Hindlimb muscle (tissue), 1 donor: ENCODE measurements around the gene ZNF217. TPM values are rescaled to one million over a fixed set of nuclear protein-coding genes. Genes with fewer than 3 reads are reported as not detected.
"Not testable (repeated sequence)": the region's sequence is repeated elsewhere in the genome, so short reads cannot be mapped to it uniquely, and the experiment has no call there.

Experiments used
- DNase-seq: peaks from one replicate; pipeline ENCODE4 v3.0.0-alpha.2; 2013
- polyA plus RNA-seq: library from polyadenylated mRNA; unstranded; fragments of 120-200 nt; gene quantifications from one replicate; pipeline ENCODE4 v1.2.1, GENCODE V29; 2013; ENCODE audit not compliant: insufficient read length

The ZNF217 gene
- polyA plus RNA-seq, 1 donor, result 13.0 TPM

GRCh38 chr20:53597030-53597482 lies 3.4 kb upstream of the ZNF217 start:
- no peak for DNase-seq

GRCh38 chr20:53596189-53597001 lies 2.8 kb upstream of the ZNF217 start:
- DNase-seq, result not testable (repeated sequence)

DNA sequence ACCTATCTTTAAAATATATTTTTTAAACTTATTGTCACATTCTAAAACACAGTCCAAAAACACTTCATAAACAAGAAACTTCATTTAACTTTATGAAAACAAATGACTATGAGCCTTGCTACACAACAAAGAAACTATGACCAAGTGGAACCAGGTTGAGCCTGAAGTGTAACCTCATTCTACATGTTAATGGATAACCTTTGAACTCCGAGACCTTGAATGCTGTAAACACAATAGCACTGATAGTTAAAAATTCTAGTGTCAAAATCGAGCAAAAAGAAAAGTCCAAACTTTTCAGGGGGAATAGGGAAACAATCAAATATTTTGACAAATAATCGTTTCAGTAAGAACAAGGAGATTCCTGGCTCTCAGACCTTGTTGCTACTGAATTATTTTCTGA lies 2.1 kb upstream of the ZNF217 start:
- DNase-seq, result not testable (repeated sequence)

DNA sequence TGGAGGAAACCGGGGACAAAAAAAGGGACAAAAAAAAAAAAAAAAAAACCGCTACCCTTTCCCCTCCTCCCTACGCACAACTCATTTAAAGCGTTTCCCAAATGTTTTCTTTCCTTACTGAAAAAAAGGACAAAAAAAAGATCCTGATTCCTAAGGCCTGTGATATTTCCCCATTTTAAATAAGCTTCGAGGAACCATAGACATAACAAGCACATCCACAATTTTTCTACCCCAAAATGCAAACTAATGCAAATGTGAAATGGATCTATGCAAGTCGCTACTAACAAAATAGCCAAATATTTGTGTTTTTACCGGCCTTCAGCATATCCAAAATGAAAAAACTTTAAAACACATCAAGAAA lies 1.4 kb upstream of the ZNF217 start:
- no peak for DNase-seq

- DNase-seq, result peak; percentile 93
Measured at GRCh38 chr20:53594068-53595017, 704 bp upstream of the ZNF217 start.

DNA sequence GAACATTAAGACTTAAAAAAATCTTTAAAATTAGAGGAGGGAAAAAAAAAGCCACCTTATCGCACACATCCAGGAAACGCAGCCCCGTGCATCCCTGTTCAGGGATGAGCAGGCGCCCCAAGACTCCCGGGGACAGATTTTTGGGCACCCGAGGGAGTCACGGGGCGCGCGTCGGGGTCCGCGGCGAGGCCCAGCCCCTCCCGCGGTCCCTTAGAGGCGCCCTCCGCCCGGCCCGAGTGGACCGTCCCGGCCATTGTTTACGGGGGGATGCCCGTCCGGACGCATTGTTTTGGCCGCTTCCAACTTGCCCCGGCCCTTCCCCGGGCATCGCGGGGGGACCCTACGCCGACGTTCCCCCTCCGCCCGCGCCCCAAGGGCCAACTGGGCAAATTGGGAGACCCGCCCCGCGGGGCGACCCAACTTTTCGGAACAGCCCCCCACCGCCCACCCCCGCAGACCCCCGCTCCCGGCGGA lies 610 bp downstream of the ZNF217 start:
- DNase-seq, result no peak

DNA sequence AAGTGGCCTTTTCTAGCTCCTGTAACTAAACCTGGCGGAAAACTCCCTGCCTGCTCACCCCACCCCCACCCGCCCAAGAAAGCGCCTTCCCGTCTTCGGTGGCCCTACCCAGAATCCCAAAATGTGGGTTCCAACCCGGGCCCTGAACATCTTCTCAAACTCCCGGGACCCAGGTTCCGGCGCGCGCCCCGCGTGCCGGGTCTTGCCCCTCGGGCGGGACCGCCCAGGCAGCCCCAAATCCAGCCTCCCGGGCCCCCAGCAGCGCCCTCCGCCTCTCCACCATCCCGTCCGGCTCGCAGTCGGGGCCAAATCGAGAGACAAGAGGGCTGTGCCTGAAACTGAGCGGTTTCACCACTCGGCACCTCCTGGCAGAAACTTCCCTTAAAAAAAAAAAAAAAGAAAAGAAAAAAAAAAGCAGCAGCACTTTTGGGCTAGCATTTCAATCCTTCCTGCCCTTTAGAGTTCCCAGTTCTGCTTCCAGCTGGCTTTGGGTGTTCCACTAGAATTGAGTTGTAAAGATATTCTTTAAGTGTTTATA lies 1.1 kb downstream of the ZNF217 start:
- DNase-seq, result peak; percentile 66

GRCh38 chr20:53591941-53592441 lies 1.6 kb downstream of the ZNF217 start:
- DNase-seq, result not testable (repeated sequence)

DNA sequence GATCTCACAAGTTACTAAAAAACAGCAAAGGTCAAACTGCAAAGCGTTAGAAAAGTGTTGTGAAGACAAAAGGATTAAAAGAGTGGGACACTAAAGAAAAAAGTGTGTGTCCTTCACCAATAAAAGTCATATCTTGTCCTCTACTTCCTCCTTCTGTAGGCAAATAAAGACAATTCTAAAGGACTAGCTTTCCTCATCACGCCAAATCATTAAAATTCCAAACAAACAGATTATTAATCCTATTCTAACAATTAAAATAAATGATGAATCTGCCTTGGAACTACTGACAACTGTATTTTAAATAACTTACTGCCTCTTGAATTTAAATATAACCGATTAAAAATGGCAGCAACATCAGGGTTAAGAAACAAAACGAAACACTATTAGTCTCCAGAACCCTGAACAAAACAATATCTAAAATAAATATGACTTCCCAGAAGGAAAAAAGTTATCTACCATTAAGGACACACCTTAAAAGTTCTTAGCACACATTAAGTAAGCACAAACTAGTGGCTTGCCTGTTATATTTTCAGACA lies 2.4 kb downstream of the ZNF217 start:
- not testable (repeated sequence) for DNase-seq

DNA sequence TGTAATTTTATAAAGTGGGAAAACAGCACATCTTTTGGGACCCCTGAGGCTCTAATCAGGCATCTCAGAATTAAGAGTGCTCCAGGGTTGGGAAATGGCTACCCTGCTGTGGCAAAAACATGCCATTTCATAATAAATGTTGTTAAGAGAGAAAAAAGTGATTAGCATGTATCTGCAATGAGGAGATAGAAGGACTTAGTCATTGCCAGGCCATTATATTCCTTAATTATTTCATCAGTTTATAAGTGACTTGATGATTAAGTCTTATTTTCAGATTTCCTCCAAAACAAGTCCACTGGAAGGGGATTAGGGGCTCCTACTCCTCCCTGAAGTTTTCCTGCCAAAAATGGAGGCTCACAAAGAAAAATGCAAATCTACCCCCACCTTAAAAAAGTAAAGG lies 3.0 kb downstream of the ZNF217 start:
- not testable (repeated sequence) for DNase-seq

DNA sequence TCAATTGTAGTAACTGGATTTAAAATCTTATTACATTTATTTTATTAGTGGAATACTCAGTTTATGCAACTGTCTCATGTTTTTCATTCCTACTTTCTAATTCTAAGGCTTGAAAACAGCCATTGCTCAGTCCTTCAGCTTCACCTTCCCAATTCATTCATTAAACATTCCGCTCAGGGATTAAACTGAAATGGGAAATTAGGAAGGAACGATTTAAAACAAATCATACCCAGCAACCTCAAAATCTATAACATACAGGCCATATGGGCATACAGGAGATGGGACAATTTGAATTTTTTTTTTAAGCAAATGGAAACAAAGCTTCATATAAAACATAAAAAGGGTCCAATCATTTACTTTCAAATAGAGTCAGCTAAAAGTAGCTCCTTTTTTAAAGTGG lies 3.5 kb downstream of the ZNF217 start:
- not testable (repeated sequence) for DNase-seq

- DNase-seq, result not testable (repeated sequence)
Measured at GRCh38 chr20:53589321-53590065, 4.1 kb downstream of the ZNF217 start.

DNA sequence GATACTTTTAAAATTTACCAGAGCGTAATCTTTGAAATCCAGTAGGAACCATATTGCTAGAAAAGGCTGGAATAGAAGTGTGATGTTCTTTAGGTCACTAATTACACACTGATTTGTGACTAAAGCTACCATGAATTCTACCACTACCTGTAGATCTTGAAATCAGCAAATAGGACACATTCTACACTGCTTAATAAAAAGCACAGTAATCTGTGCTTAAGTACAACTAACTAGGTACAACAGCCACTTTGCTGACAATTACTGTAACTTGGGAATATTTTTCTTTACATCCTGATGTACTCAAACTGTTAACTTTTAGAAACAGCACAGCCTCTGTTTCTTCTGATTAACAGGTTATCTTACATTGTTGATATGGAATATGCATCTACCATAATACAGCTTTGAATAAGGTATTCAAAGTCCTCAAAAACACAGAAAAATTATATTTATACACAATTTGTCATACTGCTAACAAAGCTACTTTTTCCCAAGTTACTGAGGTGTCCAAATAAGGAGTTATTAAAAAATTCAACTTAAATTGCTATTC lies 6.4 kb downstream of the ZNF217 start:
- not testable (repeated sequence) for DNase-seq

GRCh38 chr20:53586640-53587039 lies 7.0 kb downstream of the ZNF217 start:
- no peak for DNase-seq

DNA sequence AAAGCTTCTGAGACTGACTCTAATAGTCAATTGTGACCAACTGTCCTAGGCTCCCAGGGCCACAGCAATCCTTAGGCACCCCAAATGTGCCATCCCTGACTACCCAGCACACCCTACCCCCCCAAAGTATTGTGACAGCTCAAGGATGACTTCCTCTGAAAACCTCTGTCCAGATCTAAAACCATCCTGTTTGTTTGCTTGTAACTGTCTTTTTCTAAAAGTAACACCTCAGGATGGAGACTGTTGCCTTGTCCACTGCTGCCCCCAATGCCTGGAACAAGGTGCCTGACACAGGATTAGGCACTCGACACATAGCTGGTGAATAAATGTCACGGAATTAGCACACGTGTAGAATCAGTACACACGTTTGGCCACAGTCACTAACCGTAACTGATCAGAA lies 7.7 kb downstream of the ZNF217 start:
- not testable (repeated sequence) for DNase-seq

GRCh38 chr20:53585004-53585569 lies 8.6 kb downstream of the ZNF217 start:
- not testable (repeated sequence) for DNase-seq

DNA sequence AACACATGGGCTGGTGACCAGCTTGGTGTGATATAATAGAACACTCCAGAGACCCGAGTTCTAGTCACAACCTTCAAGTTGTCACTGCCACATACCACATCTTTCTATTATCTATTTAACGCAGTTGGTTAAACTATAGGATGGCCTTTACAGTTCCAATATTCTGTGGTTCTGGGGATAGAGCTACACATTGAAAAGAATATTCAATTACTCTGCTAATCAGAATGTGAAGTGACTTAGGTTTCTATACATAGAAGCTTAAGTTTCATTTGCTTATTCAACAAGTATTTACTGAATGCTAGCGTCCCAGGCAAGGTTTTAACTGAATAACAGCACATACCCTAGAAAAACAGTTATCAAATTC lies 9.1 kb downstream of the ZNF217 start:
- not testable (repeated sequence) for DNase-seq

GRCh38 chr20:53583660-53584549 lies 9.7 kb downstream of the ZNF217 start:
- not testable (repeated sequence) for DNase-seq

DNA sequence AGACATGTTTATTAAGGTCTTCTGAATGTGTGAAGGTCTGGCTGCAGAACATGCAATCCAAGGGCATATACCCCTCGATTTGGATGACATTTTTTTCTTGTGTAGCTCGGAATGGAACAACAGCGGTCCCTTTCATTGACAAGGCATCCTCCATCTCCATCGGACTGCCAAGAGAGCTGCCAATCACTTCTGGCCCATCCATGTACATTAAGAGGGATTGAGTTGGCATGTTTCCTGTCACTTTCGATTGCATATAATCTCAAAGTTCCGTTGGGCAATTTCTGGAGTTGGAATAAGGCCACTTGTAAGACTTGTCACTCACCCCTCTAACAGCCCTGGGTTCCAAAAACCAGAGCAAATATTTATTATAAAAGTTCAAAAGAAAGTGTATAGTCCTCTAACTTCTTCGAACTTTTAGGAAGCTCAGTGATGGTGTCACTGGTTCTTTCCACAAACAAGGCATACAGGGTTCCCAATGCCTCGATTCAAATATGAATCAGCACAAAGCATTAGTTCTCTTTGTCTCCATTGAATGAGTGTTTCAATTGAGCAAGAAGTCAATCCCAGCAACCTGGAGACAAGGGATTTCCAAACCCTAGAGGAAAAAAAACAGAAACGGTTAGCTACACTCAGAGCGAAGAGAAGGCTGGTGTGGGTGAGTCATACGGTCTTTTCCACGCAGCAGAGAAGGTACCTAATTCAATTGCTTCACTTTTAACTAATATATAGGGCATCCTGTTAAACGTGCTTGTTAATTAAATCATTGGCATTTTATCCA lies 10.9 kb downstream of the ZNF217 start:
- no peak for DNase-seq
